SH-SY5Y (cell line): Measurements from ENCODE around the gene DNAH8.

Experiments used
- GATA2 ChIP-seq: IDR thresholded peaks from 2 replicates; pipeline ENCODE4 v1.6.1; 2011; ENCODE audit warnings: mild to moderate bottlenecking, low read depth, low read length
- GATA3 ChIP-seq: IDR thresholded peaks from 2 replicates; pipeline ENCODE4 v1.6.1; 2011; ENCODE audit warnings: low read depth, mild to moderate bottlenecking, low read length, moderate library complexity

- TF ChIP-seq GATA3 (no peak), GATA2 (no peak)
These were observed 288.4 kb downstream of the DNAH8 start for GRCh38 chr6:39003492-39003891.
